Left lobe of liver (tissue), 2 donors: ENCODE measurements around the gene MUS81. TPM values are rescaled to one million over a fixed set of nuclear protein-coding genes. Genes with fewer than 3 reads are reported as not detected.

Source experiments
- ATAC-seq: fragments of 200-7000 bp; cut with Tn5 transposase; one replicate; pipeline ENCODE4 v1.9.1; 2020; ENCODE audit warnings: mild to moderate bottlenecking, moderate library complexity
- DNase-seq: peaks from one replicate; pipeline ENCODE4 v3.0.0-alpha.2; 2020; ENCODE audit warnings: low spot score
- total RNA-seq: library from RNA; stranded (reverse); gene quantifications from one replicate; pipeline ENCODE4 v1.2.1, GENCODE V29; 2021
- donor health status: DM: no; HTN: no; CAD: no; lungs with moderate emphysema.
- donor health status: DM: no; HTN: yes; CAD: no.

MUS81 gene
- total RNA-seq, 1 donor from 2014 or later, result 14.3 TPM

- peak; percentile 2 for ATAC-seq
- DNase-seq, result no peak
Measured at GRCh38 chr11:65872586-65873317, 12.5 kb downstream of the MUS81 start, which contains the start of gene EFEMP2. TSS of gene EFEMP2 (minus strand) at chr11:65872800. CDS start at chr11:65872354, 446 bp downstream.

- peak; percentile 97 for ATAC-seq
Measured at GRCh38 chr11:65873318-65874156, 13.3 kb downstream of the MUS81 start.

GRCh38 chr11:65879617-65880016 is 19.4 kb downstream of the MUS81 start, which contains the start of gene CTSW:
TSS of gene CTSW (plus strand) at chr11:65879837. CDS start at chr11:65879855, 18 bp downstream.
- DNase-seq (no peak), ATAC-seq (no peak)

More at GRCh38 chr11:65873318-65874156, 13.3 kb downstream of the MUS81 start:
- peak; percentile 93 for DNase-seq

- DNase-seq, result no peak
- no peak for ATAC-seq
Measured at GRCh38 chr11:65880027-65880426, 19.8 kb downstream of the MUS81 start.

- ATAC-seq, result no peak
Measured at GRCh38 chr11:65880844-65881421, 20.7 kb downstream of the MUS81 start.

GRCh38 chr11:65882120-65883057 is 22.2 kb downstream of the MUS81 start:
- peak; percentile 43 for DNase-seq

More at GRCh38 chr11:65880844-65881421, 20.7 kb downstream of the MUS81 start:
- no peak for DNase-seq

GRCh38 chr11:65883058-65883761 is 23.0 kb downstream of the MUS81 start:
- ATAC-seq (no peak), DNase-seq (peak; percentile 37)

More at GRCh38 chr11:65882120-65883057, 22.2 kb downstream of the MUS81 start:
- no peak for ATAC-seq

- peak; percentile 46 for DNase-seq
- no peak for ATAC-seq
Measured at GRCh38 chr11:65883786-65884715, 23.8 kb downstream of the MUS81 start.

GRCh38 chr11:65884716-65885092 is 24.5 kb downstream of the MUS81 start:
- ATAC-seq (peak; percentile 67), DNase-seq (peak; percentile 80)

- ATAC-seq (no peak), DNase-seq (no peak)
Measured at GRCh38 chr11:65885231-65885630, 25.0 kb downstream of the MUS81 start.

GRCh38 chr11:65885808-65886536 is 25.7 kb downstream of the MUS81 start:
- peak; percentile 42 for DNase-seq
- no peak for ATAC-seq

- ATAC-seq (no peak), DNase-seq (no peak)
Measured at GRCh38 chr11:65886826-65887722, 26.8 kb downstream of the MUS81 start.

- DNase-seq (no peak), ATAC-seq (no peak)
Measured at GRCh38 chr11:65887723-65888162, 27.5 kb downstream of the MUS81 start.

GRCh38 chr11:65888163-65888814 is 28.1 kb downstream of the MUS81 start, which contains the start of gene FIBP:
TSS of gene FIBP (minus strand) at chr11:65888471. CDS start at chr11:65888418, 53 bp downstream.
- DNase-seq (peak; percentile 97), ATAC-seq (peak; percentile 82)

- DNase-seq (peak; percentile 97), ATAC-seq (peak; percentile 84)
Measured at GRCh38 chr11:65890324-65891218, 30.3 kb downstream of the MUS81 start, which contains the start of gene CCDC85B. TSS of gene CCDC85B (plus strand) at chr11:65890673. CDS start at chr11:65890784, 111 bp downstream.
